ENCODE data around the gene GALNT10. TPM values are rescaled to one million over a fixed set of nuclear protein-coding genes. Genes with fewer than 3 reads are reported as not detected.

The GALNT10 gene
- total RNA-seq, 2 experiments from 2014 or later = 24.6 to 30.0 TPM

GRCh38 chr5:154199263-154199662, 8.7 kb downstream of the GALNT10 start:
- ChIA-PET CTCF (interaction anchor here (1.6 to 2.3 kb wide), 2 partner anchors 9 to 22 kb away, joined by 4 to 8 read pairs; partner anchors contain the start of gene GALNT10), POLR2A (no interaction called here)

DNA sequence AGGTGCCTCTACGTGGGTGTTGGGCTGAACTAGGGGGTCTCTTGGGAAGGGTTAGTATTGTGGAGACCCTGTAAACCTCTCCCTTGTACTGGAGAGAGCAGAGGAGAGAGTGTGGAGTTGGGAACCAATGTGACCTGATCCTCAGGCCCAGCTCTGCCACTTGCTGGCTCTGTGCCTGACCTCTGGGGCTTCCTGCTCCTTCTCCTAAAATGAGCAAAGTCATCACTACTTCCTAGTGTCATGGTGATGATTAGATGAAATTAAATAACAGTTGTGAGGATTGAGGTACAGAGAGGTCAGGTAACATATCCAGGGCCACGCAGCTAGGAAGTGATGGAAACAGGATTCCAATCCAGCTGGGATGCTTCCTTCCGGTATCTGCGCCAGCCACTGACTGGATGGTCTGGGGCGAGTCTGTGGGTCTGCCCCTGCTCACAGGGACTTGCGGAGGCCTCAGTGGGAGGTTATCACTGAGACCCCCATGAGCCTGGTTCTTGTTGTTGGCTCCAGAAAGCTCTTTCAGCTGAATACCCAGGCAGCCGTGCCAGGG, 9.2 kb downstream of the GALNT10 start:
- CTCF ChIA-PET = interaction anchor here (1.6 to 2.3 kb wide), 2 partner anchors 10 to 21 kb away, joined by 4 to 8 read pairs; partner anchors contain the start of gene GALNT10

DNA sequence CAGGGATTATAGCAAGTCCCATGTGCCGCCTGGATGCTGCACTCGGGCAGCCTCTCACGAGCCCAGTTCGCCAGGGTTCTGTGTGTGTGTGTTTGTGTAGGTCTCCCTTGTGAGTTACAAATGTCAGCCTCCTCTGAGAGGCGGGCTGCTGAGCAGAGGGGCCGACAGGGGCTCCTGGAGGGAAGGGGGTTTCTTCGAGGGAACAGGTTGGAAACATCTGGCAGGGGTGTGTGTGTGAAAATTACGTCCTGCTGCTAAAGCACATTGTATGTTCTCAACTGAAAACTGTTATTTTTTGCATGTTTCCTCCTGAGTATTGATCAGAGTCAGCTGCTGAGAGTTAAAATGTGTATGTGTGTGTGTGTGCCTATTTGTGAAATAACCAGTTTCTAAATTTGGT, 9.7 kb downstream of the GALNT10 start:
- POLR2A ChIA-PET = interaction anchor here (0.7 kb wide), 1 partner anchor 10 kb away, joined by 3 read pairs; the partner anchor contains the start of gene GALNT10
- CTCF ChIA-PET = interaction anchor here (1.6 kb wide), 1 partner anchor 21 kb away, joined by 4 read pairs; no protein-coding TSS in a partner anchor

More for the DNA sequence above, 9.2 kb downstream of the GALNT10 start:
- POLR2A ChIA-PET = no interaction called here

DNA sequence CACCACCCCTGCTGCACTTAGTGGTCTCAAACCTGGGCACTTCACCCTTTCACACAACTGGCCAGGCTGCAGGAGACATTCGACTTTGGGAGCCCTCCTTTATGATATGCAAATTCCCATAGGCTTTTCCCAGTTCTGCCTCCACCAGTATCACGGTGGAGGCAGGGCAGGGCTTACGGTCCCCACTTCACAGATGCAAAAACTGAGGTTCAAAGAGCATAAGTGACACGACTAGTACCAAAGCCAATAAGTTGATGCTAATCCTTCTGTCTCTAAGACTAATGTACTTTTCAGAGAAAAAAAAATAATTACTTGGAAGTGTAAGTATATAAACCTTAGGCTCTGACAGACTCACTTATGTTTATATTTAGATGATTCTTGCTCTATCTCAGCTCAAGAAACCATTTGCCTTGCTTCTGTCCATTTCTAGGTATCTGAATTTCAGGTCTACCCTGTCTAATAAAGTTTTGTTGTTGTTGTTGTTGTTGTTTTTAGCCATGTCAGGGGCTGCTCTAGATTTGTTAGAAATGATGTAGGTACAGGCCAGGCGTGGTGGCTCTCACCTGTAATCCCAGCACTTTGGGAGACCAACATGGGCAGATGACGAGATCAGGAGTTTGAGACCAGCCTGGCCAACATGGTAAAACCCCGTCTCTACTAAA, 10.7 kb downstream of the GALNT10 start:
- POLR2A ChIA-PET = interaction anchor here (0.7 kb wide), 1 partner anchor 11 kb away, joined by 3 read pairs; the partner anchor contains the start of gene GALNT10

DNA sequence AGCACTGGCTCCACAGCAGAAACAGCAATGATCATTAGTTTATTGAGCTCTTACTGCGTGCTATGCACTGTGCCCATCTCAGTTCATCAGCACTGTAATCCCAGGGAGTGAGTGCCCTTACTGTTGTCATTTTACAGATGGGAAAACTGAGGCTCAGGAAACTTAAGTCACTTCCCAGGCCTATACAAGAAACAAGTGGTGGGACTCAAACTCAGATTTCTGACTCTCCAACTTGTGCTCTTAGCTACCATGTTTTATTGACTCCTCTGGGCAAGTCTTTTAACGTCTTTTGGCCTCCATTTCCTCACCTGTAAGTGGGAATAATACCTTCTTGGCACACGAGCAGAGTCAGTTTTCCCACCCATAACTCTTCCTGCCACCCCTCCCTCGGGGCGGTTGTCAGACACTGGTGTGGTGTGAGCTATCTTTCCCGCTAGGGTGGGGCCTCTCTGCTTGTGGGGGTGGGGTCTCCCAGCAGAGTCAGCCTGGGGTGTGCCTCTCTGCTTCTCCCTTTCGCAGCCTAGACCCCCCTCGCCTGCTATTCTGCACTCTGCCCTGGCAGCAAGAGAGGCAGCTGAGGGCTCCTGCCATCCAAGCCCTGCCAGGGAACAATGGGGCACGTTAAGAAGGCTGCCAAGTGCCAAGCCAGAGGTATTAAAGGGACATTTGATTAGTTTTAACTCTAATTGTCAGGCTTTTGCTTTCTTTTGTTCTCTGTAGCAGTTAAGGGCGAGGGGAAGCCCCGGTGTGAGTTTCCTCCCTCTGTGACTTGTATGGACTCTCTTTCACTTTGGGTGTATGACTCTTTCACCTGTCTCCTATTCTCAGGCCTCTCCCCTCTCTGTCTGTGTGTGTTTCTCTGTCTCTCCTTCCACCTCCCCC, 12.1 kb downstream of the GALNT10 start:
- CTCF ChIA-PET = interaction anchor here (1.0 to 1.7 kb wide), 2 partner anchors 10 to 202 kb away, joined by 3 to 7 read pairs; no protein-coding TSS in a partner anchor

More for the DNA sequence above, 10.7 kb downstream of the GALNT10 start:
- CTCF ChIA-PET = no interaction called here

DNA sequence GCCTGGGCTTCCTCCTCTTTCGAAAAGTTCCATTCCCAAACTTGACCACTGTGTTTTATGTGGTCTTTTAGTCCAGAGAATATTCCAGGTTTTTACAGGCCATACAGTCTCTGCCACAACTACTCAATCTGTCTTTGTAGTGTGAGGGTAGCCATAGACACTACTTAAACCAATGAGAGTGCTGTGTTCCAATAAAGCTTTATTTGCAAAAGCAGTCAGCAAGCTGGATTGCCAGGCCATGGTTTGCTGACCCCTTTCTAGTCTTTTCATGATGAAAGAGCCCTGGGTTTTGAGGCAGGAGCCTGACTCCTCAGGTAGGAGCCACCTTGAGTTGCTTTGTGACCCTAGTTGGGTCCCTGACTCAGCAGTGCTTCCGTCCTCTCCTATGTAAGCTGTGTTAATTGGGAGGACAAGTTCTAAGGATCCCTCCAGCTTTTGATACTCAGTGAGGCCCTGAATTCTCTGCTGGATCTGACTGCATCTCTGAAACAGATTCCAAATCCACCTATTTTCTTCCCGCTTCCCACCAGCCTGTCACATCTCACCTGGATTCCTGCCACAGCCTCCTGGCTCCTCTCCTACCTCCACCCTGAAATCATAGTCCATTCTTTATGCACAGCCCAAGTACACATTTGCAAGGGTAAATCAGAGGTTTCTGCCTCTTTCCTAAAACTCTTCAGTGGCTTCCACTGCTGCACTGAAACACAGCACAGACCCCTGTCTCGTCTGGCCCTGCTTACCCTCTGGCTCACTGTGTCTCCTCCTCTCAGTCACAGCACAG, 13.5 kb downstream of the GALNT10 start:
- ChIA-PET CTCF (interaction anchor here (1.7 kb wide), 1 partner anchor 9 kb away, joined by 7 read pairs; no protein-coding TSS in a partner anchor), POLR2A (no interaction called here)

More for the DNA sequence above, 12.1 kb downstream of the GALNT10 start:
- POLR2A ChIA-PET = interaction anchor here (1.5 kb wide), 1 partner anchor 12 kb away, joined by 3 read pairs; the partner anchor contains the start of gene GALNT10

GRCh38 chr5:154205441-154206117, 15.0 kb downstream of the GALNT10 start:
- CTCF ChIA-PET = interaction anchor here (1.0 to 1.2 kb wide), 2 partner anchors 14 to 134 kb away, joined by 3 to 5 read pairs; no protein-coding TSS in a partner anchor
- POLR2A ChIA-PET = interaction anchor here (1.7 kb wide), 1 partner anchor 15 kb away, joined by 5 read pairs; the partner anchor contains the start of gene GALNT10

DNA sequence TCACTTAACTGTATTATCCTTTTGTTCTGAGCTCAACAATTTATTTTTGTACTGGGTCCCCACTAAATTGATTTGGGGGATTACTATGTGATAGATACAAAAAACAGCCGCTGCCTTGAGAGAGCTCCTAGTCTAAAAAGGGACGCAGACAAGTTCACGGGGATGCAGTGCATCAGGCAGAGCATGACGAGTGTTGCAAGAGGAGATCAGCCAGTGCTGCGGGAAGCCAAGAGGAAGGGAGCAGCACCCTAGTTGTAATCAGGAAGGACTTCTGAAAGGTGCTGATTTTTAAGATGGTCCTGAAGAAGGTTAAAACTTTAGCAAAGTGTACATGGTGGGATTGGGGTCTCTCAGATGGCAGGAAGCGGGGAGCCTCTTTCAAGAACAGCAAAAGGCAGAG, 15.8 kb downstream of the GALNT10 start:
- ChIA-PET POLR2A (interaction anchor here (1.7 kb wide), 1 partner anchor 16 kb away, joined by 5 read pairs; the partner anchor contains the start of gene GALNT10), CTCF (interaction anchor here (1.0 to 1.2 kb wide), 2 partner anchors 15 to 134 kb away, joined by 3 to 5 read pairs; no protein-coding TSS in a partner anchor)

DNA sequence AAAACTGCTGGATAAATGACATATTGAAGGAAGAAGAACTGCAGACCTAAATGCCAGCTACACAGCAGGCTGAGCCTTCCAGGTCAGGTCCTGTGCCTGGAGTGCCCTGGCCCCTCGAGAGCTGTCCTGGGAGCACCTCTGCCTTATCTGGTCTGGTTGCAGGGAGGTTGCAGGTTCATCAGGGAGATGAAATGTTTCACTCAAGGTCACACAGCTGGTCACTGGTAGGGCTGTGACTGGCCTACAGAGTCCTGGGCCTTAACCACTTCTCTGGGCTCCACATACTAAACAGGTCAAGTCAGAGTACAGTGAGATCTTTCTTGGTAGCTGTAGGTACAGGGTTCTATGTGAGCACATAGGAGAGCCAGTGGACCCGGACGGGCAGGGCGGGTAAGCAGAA, 16.7 kb downstream of the GALNT10 start:
- ChIA-PET CTCF (no interaction called here), POLR2A (interaction anchor here (1.0 kb wide), 1 partner anchor 10 kb away, joined by 3 read pairs; no protein-coding TSS in a partner anchor)

GRCh38 chr5:154209591-154210081, 19.1 kb downstream of the GALNT10 start:
- ChIA-PET CTCF (no interaction called here), POLR2A (no interaction called here)

GRCh38 chr5:154210163-154210562, 19.6 kb downstream of the GALNT10 start:
- ChIA-PET POLR2A (no interaction called here), CTCF (no interaction called here)

DNA sequence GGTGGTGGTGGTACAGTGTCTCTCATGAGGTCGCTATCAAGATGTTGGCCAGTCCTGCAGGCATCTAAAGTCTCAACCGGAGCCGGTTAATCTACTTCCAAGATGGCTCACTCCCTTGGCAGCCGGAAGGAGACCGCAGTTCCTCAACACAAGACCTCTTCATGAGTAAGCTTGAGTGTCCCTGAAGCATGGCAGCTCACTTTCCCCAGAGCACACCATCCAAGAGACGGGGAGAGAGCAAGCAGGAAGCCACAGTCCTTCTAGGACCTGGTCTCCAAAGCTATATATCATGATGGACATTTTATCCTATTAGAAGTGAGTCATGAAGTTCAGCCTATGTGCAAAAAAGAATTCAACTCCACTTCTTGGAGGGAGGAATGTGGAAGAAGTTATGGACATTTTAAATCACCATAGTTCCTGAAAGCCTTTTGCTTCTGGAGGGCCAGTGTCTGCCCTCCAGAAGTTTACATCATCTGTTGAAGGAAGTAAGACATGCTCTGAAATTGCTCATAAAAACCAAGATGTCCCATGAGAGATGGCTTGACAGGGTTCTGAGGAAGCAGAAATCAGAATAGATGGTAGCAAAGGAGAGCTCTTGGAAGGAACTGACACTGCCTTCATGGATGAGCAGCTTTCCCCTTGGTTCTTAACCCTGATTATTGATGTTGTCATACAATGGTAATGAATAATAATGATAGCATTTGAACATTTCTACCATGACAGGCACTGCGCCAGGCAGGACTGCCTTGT, 21.3 kb downstream of the GALNT10 start:
- ChIA-PET CTCF (interaction anchor here (0.6 to 1.6 kb wide), 3 partner anchors 9 to 139 kb away, joined by 3 to 7 read pairs (median 3); no protein-coding TSS in a partner anchor), POLR2A (no interaction called here)

GRCh38 chr5:154213592-154213991, 23.1 kb downstream of the GALNT10 start:
- ChIA-PET CTCF (interaction anchor here (1.4 to 1.6 kb wide), 2 partner anchors 11 to 16 kb away, joined by 3 to 7 read pairs; no protein-coding TSS in a partner anchor), POLR2A (no interaction called here)

DNA sequence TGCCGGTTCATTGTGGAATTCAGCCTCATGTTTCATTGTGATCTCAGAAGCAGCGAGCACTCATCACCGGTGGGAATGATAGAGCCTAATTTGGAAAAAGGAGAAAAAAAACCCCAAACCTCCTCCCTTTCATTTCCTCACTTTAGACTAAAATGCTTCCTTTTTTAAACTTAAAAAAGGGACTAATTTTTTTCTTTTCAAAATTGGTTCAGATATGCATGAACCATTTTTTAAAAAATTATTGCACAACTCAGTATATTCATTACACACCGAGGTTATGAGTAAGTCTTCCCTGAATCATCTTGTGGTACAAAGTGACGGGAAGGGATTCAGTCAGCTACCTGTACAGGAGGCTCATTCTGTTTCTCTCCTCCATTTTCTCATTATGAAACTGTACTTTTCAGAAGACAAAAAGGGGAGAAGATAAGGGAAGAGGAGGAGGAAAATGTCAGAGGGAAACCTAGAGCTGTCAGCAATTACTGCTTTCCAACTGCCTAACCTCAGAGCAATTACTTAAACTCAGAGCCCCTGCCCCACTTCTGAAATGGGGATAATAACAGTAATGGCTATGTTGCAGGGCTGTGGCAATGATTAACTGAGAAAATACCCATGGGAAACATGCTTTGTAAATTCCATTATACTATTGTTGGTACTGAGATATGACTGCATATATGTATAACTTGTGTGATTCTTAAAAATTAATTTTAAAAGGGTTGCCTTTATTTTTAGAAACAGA, 24.0 kb downstream of the GALNT10 start:
- POLR2A ChIA-PET = no interaction called here
- CTCF ChIA-PET = interaction anchor here (1.6 kb wide), 1 partner anchor 24 kb away, joined by 4 read pairs; the partner anchor contains the start of gene GALNT10

GRCh38 chr5:154215571-154216325, 25.2 kb downstream of the GALNT10 start:
- POLR2A ChIA-PET = no interaction called here
- CTCF ChIA-PET = interaction anchor here (1.0 to 1.6 kb wide), 2 partner anchors 25 to 26 kb away, joined by 3 to 4 read pairs; partner anchors contain the start of gene GALNT10

- CTCF ChIA-PET = interaction anchor here (0.8 to 1.5 kb wide), 2 partner anchors 8 to 187 kb away, joined by 3 to 5 read pairs; no protein-coding TSS in a partner anchor
- POLR2A ChIA-PET = no interaction called here
Observed at GRCh38 chr5:154217462-154217861, 26.9 kb downstream of the GALNT10 start.
